Ecto neural progenitor cell (in vitro differentiated cells): Measurements from ENCODE around the gene DENND1C.

ENCODE experiments used
- DNase-seq: peaks from one replicate; pipeline ENCODE4 v3.0.0-alpha.2; 2018; ENCODE audit warnings: low spot score

DENND1C gene

DNA sequence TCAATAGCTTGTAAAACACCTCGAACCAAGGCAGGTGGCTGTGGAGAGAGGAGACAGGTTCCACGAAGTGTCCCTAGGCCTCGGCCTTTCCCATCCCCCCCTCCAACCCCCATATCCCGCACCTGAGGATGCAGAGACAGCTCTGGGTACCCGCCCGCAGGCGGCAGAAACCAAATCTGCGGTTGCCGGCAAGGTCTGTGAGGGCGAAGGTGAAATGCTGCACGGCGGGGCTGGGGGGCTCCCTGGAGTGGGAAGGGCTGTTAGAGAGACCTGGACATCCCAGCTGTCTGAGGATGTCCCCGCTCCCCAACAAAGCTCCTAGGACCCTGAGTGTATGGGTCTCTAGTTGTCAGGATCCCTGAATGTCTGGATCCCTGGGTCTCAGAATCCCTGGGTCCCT lies 2.8 kb downstream of the DENND1C start:
- DNase-seq, result no peak

DNA sequence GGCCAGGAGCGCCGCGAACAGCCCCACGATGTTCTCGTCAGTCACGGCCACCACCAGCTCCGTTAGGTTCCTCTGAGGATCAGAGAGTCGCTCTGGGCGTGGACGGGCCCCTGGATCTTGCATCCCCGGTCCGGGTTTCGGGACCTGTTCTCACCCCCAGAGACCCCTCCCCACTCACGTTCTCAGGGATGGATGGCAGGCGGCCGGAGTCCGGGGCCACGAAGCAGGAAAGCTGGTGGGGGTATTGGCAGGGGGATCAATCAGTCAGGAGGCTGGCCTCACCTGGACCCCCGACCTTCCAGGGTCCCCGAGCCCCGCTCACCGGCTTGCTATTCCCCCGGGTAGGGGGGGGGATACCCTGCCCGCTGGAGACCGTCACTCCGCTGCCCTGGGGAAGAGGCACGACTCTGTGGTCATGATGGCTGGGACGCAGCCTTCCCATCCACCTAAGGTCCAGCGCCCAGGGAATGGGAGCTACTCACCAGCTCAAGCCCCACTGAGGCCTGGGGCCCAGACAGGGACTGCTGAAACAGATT lies 4.6 kb downstream of the DENND1C start:
- DNase-seq, result no peak

DNA sequence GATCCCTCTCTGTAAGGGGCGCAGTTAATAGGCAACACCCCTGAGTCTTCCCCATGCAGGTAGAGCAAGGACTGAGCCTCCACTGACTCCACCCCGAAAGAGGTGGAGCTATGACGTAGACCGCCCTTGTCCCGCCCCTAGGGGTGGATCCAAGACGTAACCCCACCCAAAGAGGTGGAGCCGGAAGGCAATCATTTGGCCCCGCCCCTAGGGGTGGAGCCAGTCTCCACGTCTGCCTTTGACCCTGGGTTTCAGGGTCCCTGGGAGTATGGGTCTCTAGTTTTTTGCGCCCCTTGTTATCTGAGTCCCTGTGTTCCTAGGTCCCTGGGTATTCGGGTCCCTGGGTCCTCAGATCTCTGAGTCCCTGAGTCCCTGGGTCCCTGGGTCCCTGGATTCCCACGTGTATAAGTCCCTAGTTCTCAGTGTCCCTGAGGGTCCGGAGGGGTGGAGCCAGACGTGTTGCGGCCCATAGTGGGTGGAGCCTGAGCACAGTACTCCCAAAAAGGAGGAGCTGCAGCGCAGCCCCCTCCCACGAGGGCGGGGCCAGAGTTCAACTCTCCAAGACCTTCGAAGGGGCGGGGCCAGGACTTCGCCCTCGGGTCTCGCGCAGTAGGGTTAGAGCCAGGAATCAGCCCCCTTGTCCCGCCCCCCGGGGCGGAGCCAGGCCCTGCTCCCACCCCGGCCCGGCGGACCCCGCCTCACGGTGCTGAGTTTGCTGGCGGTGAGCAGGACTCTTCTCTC lies 5.3 kb downstream of the DENND1C start:
- peak; percentile 97 for DNase-seq

DNA sequence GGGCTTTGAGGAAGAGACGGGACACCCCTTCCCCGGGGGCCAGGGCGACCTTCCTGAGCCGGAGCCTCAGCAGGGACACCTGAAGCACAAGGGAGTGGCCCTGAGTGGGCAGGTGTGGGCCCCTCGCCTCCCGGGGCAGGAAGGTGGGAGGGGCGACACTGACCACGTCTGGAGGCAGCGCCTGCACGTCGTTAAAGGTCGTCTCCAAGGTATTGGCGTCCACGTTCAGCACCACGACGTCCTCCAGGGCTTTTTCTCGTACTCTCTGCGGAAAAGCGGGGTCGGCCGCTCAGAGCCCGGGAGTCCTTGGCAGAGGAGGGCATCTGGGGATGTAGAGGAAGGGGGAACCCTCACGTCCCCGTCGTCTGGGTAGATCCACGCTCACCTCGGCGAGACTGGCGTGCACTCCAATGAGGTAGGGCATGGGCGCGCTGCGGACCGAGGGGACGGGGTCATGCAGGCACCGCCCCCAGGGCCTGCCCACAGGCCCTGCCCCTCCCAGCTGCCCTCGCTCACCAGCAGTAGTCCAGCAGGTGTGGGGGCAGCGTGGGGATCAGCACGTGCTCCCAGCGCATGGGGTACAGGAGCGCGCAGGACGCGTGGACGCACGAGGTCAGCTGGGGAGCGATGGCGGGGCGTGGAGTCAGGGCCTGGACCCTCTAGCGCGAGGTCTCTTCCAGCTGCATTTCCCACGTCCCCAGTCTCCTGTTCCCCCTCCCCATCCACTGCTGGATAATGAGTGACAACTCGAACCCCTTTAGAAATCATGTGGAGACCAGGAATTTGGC lies 6.1 kb downstream of the DENND1C start:
- peak; percentile 72 for DNase-seq

DNA sequence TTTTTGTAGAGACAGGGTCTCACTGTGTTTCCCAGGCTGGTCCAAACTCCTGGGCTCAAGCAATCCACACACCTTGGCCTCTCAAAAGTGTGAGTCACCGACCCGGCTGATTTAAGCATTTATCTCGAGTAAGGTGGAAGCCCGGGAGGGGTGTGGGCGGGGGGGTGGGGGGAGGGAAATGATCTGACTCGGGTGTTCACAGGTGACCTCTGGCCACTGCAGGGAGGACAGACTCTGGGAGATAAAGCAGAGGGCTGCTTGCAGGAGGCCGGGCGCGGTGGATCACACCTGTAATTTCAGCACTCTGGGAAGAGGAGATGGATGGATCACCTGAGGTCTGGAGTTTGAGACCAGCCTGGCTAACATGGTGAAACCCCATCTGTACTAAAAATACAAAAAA lies 7.9 kb downstream of the DENND1C start:
- no peak for DNase-seq

DNA sequence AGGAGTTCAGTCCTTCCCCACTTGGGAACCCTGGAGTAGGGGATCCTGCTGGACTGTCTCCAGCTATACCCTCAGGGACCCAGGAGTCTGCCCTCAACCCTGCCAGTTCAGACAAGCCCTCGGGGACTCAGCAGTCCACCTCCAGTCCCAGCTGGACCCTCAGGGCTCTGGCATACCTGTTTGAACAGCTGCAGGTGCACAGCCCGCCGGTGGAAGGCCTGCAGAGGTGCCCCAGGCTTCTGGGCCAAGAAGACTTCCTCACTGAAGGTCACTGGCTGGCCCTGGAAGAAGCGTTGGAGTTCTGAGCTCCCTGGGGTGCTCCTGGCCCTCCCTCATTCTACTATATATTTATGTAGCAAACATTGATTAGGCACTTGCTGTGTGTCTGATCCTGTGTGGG lies 8.9 kb downstream of the DENND1C start:
- DNase-seq, result no peak

DNA sequence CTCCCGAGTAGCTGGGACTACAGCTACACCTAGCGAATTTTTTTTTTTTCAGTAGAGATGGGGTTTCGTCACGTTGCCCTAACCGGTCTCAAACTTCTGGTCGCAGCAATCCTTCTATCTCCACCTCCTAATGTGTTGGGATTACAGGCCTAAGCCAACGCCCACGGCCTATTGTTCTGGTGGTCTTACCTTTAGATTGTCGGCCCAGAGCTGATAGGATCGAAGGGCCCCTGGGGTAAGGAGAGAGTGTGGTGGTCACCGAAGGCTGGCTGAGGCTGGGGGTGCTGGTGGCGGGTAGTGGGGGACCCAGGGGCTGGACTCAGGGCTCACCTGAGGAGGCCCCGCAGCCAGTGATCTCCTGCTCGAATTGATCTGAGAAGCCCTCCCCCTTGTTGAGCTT lies 10.5 kb downstream of the DENND1C start:
- no peak for DNase-seq

DNA sequence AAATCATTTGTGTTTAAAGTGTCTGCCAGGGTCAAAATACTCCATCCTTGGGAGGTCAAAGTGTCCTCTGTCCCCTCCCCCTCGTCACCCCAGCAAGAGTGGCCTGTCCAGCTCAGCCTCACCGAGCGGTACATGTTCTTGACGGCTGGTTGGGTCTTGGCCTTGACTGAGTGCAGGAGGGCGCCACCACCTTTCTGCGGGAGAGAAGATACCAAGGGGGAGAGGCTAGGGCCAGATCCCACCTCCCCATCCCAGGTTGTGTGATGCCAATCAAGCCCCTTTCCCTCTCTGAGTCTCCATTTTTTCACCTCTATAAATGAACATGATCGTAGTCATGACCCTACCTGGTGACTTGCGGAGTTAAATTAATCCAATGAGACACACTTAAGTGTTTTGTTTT lies 11.4 kb downstream of the DENND1C start:
- DNase-seq, result no peak

DNA sequence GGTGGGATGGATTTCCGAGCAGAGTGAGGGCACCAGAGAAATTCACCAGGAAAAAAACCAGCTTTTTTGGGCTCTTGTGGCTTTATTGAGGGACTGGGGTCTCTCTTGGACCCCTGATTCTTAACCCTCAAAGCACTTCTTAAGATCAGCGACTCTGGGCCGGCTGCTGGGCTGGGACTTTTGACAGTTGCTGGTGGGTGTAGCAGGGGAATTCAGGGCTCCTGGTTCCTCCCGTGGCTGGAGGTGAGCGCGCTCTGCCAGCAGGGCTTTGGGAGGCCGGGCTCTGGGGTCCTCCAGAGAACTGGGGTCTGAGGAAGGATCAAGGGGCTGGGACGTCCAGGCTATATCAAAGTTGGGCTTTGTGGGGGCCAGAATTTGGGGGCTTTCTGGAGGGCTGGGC lies 14.2 kb downstream of the DENND1C start:
- DNase-seq, result no peak

DNA sequence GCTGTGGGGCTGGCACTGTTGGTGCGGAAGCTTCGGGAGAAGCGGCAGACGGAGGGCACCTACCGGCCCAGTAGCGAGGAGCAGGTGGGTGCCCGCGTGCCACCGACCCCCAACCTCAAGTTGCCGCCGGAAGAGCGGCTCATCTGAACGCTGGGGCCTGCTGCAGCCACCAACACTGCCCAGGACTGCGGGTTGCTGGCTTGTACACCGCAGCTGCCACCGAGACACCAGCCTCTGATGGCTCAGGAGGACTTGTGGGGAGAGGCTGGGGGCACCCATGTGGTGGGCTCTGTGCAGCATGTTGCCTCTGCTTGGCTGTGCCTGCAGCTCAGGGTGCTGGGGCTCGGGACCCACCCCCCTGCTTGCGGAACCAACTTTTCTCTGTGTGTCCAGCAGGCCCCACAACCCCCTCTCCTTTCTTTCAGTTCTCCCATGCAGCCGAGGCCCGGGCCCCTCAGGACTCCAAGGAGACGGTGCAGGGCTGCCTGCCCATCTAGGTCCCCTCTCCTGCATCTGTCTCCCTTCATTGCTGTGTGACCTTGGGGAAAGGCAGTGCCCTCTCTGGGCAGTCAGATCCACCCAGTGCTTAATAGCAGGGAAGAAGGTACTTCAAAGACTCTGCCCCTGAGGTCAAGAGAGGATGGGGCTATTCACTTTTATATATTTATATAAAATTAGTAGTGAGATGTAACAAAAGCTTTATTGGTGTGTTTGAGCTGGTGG lies 14.9 kb downstream of the DENND1C start:
- no peak for DNase-seq

DNA sequence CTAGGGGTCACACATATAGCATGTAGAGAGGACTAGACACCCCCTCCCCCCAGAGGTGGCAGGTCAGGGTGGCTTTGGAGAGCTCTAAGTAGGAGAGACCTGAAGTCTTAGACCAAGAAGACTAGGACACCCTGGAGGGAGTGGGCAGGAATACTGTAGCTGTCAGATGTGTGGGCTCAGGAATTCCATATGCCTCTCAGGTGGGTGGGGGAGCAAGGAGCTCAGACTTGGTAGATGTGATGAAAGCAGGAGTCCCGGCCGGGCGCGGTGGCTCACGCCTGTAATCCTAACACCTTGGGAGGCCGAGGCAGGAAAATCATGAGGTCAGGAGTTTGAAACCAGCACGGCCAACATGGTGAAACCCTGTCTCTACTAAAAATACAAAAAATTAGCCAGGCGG lies 15.9 kb downstream of the DENND1C start:
- no peak for DNase-seq

DNA sequence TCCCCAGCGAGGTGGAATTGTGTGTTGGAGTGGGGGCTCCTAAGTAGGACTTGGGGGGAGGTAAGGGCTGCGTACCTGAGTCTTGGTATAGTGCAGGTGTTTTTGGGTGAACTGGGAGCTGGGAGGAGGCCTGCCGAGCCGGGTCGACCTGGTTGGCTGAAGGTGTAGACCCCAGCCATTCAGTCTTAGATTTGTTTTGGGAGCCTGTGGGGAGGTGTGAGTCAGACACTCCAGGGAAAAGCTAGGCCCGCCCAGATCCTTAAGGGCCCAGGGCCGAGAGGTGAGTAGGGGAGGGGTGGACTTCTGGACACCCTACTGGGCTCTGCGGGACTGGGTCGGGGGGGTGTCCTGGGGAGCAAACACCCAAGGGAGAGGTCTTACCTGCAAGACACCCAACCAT lies 16.6 kb downstream of the DENND1C start:
- DNase-seq, result no peak

DNA sequence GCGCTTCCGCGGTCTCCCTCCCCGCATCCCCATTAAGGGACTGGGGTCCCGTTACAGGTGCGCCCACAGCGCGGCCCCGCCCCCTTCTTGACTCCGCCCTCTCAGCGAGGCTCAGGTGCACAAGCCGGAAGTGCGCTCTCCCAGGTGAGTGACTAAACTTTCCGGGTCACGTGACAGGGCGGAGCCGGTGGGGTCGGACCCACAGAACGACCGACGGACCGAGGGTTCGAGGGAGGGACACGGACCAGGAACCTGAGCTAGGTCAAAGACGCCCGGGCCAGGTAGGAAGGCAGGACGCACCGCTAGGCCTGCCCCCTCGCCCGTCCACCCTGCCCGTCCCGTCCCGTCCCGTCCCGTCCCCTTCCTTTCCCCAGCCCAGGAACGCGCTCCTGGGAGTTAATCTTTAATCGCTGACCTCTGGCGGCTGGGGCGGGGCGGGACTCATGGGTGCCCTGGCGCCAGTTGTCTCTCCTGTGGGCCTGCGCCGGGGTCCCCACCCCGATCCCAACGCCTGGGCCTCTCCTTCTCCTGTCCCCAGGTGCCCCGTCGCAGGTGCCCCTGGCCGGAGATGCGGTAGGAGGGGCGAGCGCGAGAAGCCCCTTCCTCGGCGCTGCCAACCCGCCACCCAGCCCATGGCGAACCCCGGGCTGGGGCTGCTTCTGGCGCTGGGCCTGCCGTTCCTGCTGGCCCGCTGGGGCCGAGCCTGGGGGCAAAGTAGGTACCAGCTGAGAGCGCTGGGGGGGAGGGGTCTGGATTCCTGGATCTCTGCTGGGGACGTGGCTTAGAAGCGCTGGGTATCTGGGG lies 17.3 kb downstream of the DENND1C start, which contains the start of gene CRB3:
Gene CRB3, plus strand, starts transcription at position 202 of the 804 bp plus-strand sequence. Its CDS starts 431 bp downstream, at position 633.
- peak; percentile 64 for DNase-seq

DNA sequence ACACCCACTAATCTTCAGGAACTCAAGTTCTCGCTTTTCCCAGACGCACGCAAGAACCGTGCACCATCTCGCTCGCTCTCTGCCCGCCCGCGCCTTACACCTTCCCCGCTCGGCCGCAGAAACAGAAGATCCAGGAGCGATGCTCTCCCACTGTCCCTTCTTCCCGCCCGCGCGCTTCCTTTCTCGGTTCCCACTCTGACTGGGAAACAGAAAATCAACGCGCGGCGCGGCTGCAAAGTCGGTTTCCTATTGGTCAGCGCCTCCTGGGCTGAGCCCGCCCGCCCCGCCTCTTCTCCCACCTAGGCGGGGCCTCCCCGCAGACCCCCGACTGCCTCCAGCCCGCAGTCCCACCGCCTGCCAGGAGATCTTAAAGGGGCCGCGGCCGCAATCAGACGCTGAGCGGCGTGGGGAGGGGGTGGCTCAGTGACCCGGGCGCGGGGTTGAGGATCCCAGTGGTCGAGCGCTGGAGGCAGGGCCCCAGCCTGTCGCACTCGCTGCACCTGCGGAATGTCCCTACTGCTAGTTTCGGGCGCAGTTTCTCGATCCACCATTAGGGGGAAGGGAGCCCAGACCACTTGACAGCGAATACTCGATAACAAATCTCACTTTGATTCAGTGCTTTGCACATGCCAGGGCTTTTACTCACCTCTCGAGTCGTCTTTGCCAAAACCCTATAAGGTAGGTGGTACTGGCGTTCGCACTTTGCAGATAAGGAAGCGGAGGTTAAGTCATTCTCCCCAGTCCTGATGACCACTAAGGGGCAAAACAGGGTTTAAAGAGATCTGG lies 21.3 kb downstream of the DENND1C start:
- peak; percentile 99 for DNase-seq

DNA sequence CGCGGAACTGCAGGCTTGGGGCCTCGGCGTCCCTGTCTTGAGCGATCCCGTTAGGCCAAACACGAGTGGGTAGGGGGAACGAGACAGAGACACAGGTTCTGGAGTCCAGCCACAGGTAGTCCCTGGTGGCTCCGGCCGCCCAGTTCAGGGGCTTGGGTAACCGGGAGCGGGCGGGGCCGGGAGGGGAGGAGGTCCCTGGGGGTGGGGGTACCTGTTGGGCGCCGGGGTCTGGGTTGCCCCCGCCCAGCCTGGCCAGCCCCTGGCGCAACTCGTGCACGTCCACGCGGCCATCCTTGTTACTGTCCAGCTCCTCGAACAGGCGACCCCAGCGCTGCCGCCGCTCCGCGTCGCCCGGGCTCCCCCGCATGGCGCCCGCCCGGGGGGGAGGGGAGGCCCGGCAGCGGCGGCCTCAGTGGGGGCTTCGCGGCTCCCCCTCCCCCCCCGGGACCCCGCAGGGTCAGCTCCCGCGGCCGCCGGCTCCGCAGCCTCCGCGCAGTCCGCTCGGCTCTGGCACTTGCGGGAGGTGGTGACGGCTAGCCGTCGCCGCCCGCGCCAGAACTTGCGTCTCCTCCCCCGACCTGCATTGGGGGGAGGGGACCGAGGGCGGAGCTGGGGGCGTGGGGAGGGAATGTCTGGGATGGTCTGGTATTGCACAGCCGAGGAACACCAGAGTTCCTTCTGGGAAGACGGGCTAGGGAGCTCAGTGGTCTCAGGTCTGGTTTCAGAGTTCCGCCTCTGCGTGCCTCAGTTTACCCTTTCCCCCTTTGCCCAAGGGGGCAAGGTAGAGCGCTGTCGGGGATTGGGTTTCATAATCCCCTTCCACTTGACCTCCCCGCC lies 22.1 kb downstream of the DENND1C start, which contains the start of gene SLC25A23:
Gene SLC25A23, minus strand, starts transcription at position 531 of the 837 bp plus-strand sequence. Its CDS starts 164 bp downstream, at position 367.
- peak; percentile 84 for DNase-seq

DNA sequence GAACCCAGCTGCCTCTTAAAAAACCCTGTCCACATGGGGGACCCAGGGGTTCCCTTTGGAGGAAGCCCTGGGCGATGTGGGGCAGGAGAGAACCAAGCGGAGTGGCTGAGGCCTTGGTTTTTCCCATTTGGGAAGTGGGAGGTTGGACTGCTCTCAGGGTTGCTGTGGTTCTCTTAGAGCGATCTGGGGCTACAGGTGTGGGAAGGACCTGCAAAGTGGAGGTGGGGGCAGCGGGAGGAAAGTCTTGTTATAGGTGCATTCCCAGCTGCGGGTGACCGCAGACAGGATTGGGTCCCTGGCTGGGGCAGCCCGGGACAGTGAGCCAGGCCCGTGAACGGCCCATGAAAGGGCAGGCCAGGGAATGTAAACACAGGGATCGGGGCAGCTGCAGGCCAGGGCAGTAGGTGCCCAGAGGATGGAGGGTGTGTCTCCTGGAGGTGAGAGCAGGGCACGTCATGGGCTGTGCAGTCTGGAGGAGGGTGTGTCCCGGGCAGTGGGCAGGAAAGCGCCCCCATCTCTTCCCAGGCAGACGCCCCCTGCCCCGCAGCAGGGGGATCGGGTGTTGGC lies 22.8 kb downstream of the DENND1C start:
- DNase-seq, result no peak

DNA sequence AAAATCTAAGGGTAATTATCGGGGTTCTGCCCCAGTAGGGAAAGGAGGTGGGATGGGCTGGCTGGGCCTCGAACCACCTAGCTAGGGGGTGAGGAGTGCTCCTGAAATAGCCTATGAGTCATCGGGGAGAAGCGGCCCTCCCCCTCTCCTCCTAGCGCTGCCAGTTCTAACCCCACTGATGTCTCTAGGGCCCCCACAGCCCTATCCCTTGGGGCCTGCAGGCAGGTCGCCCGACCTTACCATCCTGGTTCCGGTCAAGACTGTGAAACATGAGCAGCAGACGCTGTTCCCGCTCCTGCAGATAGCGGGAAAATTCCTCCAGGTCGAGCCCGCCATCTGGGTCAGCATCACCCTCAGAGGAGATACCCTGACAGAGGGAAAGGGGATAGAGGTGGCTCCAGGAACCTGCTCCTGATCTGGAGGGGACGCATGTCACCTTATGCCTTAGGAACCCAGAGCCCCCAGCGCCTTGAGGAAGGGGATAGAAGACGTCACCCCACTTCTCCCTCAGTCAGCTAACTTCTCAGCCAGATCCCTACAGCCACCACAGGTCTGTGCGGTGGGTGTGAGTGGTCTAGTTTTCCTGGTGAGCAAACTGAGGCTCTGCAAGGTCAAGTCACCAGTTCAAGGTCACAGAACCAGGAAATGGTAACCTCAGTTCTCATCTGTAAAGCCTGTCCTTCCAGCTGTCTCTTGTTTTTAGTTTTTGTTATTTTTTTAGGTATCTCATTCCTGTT lies 23.5 kb downstream of the DENND1C start:
- DNase-seq, result no peak

DNA sequence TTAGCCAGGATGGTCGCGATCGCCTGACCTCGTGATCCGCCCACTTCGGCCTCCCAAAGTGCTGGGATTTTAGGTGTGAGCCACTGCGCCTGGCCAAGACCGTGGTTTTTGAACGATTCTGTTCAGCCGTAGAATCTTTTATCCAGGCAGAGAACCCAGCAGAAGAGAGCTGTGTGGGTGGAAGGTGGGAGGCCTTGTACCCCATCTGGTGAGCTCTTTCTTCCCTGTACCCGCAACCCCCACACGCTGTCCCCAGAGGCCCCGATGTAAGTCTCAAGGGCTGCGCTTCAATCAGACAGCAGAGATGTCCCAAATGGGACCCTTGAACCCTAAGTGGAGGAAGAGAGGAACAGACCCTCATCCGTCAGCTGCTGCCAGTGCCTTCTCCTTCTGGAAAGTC lies 25.7 kb downstream of the DENND1C start:
- no peak for DNase-seq
